ENCODE measurements around the gene TSPAN5.

Gene TSPAN5

DNA sequence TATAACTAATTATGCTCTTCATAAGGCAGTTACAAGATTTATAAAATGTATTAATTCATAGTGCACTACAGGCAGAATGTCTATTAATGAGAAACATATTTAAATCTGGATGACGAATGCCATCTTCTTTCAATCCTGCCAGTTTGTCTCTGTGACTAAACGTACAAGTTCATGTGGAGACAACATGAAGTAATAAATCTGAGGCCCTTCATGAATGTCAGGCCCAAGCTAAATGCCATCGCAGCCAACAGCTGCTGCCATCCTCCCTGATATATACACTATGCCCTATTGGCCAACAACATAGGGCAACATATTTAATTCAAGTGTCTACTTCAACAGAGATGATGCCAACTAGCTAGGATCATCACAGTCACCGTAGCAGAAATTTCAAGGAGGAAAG lies 43.7 kb downstream of the TSPAN5 start:
- no peak for DNase-seq

DNA sequence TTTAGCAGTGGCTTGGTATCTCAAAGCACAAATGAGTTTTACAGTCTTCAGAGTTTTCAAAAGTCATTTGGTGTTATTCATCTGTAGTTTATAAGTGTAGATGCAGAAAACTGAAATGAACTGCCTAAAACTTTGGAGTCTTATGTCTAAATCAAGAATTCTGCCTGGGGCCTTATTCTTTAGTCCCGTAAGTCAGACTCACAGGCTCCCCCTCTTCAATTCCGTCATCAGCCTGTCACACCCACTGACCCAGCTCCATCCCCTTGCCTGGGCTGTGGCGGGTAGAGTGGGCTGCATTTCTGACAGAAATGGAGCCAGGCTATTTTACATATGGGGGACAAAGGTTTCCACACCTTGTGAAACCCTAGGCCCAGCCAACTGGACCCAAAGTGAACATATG lies 44.3 kb downstream of the TSPAN5 start:
- DNase-seq: no peak

- DNase-seq: no peak
Observed at GRCh38 chr4:98613453-98614075, 44.8 kb downstream of the TSPAN5 start.

DNA sequence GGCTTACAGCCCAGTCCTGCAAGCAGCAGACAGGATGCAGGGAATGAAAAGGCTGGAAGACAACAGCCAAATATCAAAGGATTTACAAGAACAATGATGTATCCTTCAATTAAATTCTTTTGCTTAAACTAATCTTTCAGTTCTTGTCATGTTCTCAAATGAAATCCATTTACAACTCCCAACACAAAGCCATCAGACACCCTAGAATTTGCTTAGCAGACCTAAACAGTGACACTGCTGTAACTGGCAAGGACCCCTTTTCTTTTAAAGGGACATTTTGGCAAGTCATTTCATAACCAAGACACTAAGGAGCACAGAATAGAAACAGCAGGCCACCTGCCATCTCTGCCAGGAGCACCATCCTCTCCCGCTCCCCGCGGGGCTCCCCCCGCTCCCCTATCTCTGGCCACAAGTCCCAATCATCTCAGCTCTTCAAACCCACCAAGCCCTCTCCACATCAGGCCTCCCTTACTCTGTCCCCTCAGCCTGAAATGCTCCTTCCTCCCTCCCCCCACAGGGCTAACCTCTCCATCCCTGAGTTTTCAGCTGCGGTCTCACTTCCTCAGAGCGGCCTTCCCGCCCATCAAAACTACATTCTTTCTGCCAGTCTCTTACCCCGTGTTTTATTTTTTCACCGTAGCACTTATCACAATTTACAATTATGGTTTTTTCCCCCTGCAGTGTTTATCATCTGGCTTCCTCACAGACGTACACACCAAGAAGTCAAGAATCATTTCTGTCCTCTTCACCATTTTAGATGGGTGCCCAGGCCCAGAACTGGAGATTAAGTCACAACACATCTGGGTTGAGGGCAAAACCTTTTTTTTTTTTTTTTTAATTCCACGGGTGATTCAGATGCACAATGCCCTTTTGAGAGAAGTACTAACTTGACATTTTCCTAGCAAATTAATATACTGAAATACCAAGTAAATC lies 45.8 kb downstream of the TSPAN5 start:
- DNase-seq: no peak

GRCh38 chr4:98611677-98612317 lies 46.6 kb downstream of the TSPAN5 start:
- DNase-seq: no peak

DNA sequence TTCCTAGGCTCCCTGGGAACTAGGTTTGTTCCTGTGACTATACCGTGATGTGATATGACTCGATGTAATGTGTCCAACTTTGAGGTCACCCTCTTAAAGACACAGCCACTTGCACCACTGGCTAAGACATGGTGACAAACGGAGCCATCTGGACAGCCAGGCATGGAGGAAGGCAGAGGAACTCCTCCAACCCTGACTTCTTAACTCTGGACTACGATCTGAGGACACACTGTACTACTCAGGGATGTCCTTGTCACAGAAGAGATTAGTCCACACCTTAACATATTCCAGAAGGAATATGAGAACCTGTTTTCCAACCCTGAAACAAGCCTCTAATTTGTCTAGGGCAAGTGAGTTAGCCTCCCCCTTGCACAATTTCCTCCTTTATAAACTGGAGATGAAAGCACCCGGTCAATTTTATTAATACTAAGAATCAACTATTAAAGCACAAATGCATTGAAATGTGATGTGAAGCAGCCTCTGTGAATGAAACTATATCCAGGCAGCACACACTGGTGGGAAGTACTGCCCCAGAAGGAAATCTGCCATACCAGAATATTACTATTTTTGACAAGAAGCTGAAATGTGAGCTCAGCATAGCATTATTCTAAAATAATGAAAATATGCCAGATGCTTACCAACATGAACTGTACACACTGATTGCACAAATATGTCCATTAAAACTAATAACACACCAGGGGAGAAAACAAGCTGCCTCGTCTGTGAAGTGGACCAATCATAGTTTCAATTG lies 47.3 kb downstream of the TSPAN5 start:
- no peak for DNase-seq

GRCh38 chr4:98610431-98610830 lies 48.0 kb downstream of the TSPAN5 start:
- no peak for DNase-seq

DNA sequence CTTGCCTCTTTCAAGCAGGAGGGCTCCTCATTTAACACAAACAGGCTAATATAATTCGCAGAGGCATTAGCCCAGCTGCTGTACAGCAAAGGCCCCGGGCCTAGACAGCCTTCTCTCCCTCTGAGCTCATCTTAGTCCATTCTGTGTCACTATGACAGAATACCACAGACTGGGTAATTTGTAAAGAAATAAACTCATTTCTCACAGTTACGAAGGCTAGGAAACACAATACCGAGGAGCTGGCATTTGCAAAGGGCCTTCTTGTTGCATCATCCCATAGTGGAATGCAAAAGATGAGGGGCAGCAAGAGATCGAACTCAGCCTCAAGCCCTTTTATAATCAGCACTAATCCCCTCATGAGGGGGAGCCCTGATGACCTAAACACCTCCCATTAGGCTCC lies 48.5 kb downstream of the TSPAN5 start:
- no peak for DNase-seq

DNA sequence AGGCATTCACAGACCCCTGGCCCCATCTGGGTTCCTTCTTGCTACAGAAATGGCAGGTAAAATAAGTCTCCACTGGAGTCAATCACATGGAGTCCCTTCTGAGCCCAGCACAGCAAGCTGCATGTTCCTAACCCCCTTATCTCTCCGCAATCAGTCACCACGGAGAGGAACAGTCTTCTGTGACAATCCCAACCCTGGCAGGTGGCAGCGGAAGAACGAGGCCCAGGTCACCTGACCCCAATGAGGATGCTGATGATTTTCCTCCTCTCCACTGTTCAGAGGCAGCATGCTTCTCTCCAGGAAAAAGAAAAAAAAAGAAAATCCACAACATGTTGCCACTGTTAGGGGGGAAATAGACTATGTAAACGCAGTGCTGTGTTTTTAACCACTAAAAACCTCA lies 50.1 kb downstream of the TSPAN5 start:
- DNase-seq: no peak

- DNase-seq: no peak
Observed at GRCh38 chr4:98606894-98607293, 51.5 kb downstream of the TSPAN5 start.

DNA sequence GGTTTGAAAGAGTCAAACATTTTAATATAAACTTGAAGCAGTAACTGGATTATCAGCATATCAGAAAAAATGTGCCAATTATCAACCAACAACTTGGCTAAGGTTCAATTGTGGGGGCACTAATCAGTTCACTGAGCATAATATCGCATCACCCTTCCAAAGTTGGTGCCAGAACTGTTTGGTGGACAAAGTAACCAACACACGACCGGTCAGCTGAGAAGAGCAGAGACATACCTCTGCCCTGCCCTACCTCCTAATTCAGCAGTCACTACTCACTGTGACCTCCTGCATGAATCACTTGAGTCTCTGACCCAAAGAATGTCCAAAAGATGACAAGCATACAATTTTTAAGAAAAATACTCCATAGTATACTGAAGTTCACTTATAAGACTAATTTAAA lies 53.2 kb downstream of the TSPAN5 start:
- DNase-seq: no peak

DNA sequence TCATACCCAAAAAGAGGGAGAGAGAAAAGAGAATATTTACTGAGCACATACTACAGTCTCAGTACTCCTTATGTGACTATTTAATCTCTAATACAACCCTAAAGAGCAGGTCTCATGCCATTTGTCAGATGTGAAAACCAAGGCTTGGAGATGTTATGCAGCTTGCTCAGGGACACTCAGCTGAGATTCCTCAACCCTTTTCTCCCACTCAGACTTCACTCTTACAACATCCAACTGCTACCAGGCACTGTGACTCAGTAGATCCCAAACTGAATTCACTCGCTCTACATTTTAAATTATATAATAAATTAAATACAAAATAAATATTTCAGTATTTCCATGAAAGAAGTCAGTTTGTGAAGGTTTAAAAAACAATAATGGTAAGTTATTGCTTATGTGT lies 53.7 kb downstream of the TSPAN5 start:
- no peak for DNase-seq

GRCh38 chr4:98603683-98604521 lies 54.5 kb downstream of the TSPAN5 start:
- no peak for DNase-seq

GRCh38 chr4:98602270-98602669 lies 56.1 kb downstream of the TSPAN5 start:
- DNase-seq: no peak

DNA sequence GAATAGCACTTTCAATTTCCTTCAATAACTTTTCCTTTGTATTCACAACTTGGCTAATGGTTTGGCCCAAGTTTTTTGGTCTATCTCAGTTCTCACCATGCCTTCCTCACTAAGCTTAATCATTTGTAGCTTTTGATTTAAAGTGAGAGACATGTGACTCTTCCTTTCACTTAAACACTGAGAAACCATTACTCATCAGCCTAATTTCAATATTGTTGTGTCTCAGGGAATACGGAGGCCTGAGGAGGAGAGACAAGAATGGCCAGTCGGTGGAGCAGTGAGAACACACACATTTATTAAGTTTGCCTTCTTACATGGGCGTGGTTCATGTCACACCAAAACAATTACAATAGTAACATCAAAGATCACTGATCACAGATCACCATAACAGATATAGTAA lies 56.7 kb downstream of the TSPAN5 start:
- no peak for DNase-seq

DNA sequence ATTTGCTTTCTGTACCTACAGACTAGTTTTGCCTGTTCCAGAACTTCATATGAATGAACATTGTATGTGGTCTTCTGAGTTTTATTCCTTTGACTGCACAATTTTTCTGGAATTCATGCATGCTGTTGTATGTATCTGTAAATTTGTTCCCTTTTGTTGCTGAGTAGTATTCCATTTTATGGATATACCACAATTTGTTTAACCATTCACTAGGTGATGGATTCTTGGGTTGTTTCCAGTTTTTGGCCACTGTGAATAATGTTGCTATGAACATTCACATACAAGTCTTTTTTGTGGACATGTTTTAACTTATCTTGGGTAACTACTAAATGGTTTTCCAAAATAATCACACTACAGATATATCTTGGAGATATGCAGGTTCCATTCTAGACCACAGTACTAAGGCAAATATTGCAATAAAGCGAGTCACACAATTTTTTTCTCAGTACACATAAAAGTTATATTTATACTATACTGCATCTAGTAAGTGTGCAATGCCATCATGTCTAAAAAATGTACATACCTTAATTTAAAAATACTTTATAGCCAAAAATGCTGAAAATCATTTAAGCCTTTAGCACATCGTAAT lies 58.7 kb downstream of the TSPAN5 start:
- DNase-seq: no peak

DNA sequence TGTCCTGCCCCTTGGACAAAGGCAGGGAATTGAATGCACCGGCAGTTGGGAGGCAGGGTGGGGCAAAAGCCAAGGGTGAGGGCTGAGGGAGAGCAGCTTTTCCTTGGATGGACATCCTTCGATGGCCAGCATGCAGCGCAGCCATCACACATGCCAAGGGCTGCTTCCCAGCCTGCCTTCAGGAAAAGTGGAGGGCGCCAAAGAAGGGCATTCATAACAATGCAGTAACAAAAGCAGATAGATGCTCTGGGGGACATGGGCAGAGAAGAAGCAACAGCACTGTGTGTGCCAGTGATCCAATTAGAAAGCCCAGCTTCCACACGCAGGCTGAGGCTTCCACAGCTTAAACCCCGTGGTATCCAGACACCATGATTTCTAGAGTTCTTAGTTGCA lies 71.5 kb downstream of the TSPAN5 start:
- DNase-seq: no peak

DNA sequence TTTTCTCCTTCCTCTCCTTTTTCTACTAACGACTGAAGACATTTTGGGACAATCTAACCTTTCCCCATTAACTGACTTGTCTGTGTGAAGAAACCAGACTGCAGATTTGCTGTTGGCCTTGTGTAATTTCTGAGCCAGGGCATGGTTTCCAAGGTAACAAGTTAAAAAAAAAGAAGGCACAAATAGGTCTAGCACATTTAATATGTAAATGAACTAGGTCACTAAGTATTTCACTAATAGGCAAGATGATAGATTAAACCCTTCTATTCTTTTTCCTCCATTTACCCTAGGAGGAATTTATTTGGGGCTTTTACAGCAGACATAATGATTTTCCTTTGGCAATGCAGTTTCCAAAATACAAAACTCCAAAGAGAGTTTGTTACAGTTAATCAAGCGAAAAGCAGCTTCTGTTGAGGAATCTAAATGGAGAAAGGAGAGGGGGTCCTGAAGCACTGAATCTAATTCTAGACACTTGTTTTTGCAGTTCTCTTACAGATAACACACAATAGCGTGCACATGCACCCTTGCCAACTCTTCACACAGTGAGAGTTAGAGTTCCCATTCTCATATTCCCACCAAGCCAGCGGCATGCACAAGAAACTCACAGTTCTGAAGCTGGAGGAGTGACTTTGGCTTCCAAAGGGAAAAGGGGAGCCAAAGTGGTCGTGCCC lies 72.0 kb downstream of the TSPAN5 start:
- DNase-seq: no peak

GRCh38 chr4:98585596-98585995 lies 72.8 kb downstream of the TSPAN5 start:
- no peak for DNase-seq

GRCh38 chr4:98584265-98584664 lies 74.1 kb downstream of the TSPAN5 start:
- DNase-seq: no peak

- no peak for DNase-seq
Observed at GRCh38 chr4:98583265-98583664, 75.1 kb downstream of the TSPAN5 start.
